ENCODE measurements around the gene PRICKLE3.
A peak's percentile ranks its signal among the peaks of the same experiment; 100 is the strongest.

Gene PRICKLE3

DNA sequence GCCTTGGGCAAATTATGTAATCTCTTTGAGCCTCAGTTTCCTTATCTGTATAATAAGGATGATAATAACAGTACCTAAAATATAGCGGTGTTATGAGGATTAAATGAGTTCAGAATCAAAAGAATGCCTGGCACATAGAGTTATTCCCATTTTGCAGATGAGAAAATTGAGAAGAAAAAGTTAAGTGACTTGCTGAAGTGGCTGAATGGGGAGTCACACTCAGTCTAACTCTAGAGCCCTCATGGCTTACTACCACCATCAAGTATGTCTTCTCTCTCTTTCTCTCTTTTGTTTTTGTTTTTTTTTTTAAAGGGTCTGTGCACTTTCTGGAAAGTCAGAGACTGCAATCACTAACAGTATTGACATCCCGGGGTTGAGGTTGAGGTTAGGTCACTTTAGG is 46.4 kb upstream of the PRICKLE3 start:
- H3F3A ChIP-seq (ENCODE audit: insufficient read depth): no peaks in the 10 kb centered on the region
- H3K4me3 ChIP-seq (ENCODE audit: insufficient read depth, low read length, poor library complexity, severe bottlenecking): no peak overlapping the region
- no peak overlapping the region for H3K9ac ChIP-seq (ENCODE audit: low read length)
- no peak overlapping the region for H2AFZ ChIP-seq (ENCODE audit: low read depth, low read length, severe bottlenecking)
- TF ChIP-seq, protein P1, sequence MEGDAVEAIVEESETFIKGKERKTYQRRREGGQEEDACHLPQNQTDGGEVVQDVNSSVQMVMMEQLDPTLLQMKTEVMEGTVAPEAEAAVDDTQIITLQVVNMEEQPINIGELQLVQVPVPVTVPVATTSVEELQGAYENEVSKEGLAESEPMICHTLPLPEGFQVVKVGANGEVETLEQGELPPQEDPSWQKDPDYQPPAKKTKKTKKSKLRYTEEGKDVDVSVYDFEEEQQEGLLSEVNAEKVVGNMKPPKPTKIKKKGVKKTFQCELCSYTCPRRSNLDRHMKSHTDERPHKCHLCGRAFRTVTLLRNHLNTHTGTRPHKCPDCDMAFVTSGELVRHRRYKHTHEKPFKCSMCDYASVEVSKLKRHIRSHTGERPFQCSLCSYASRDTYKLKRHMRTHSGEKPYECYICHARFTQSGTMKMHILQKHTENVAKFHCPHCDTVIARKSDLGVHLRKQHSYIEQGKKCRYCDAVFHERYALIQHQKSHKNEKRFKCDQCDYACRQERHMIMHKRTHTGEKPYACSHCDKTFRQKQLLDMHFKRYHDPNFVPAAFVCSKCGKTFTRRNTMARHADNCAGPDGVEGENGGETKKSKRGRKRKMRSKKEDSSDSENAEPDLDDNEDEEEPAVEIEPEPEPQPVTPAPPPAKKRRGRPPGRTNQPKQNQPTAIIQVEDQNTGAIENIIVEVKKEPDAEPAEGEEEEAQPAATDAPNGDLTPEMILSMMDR (IDR thresholded peaks at IDR 0.05; ENCODE audit: insufficient read depth, low read length, poor library complexity, severe bottlenecking): no peak
- no peak for TF ChIP-seq EZH2phosphoT487 (conservative IDR thresholded peaks at IDR 0.05; ENCODE audit: low read length)
- no peaks in the 10 kb centered on the region for H3K36me3 ChIP-seq (ENCODE audit: low read length)
- H3K9me3 ChIP-seq (ENCODE audit: insufficient read depth, low read length): no peaks in the 10 kb centered on the region
- no peaks in the 10 kb centered on the region for H4K20me1 ChIP-seq (ENCODE audit: low read depth, low read length)
- H3K27me3 ChIP-seq (ENCODE audit: low read length): no peaks in the 10 kb centered on the region
- no peaks in the 10 kb centered on the region for H3K9me2 ChIP-seq (replicated peaks; ENCODE audit: insufficient read depth, low read length)
- H3K79me2 ChIP-seq (ENCODE audit: insufficient read depth, low read length): no peaks in the 10 kb centered on the region
- H3K4me2 ChIP-seq (ENCODE audit: low read depth, low read length, poor library complexity, severe bottlenecking): no peak overlapping the region
- no peak overlapping the region for H3K27ac ChIP-seq (ENCODE audit: low read depth, low read length)

DNA sequence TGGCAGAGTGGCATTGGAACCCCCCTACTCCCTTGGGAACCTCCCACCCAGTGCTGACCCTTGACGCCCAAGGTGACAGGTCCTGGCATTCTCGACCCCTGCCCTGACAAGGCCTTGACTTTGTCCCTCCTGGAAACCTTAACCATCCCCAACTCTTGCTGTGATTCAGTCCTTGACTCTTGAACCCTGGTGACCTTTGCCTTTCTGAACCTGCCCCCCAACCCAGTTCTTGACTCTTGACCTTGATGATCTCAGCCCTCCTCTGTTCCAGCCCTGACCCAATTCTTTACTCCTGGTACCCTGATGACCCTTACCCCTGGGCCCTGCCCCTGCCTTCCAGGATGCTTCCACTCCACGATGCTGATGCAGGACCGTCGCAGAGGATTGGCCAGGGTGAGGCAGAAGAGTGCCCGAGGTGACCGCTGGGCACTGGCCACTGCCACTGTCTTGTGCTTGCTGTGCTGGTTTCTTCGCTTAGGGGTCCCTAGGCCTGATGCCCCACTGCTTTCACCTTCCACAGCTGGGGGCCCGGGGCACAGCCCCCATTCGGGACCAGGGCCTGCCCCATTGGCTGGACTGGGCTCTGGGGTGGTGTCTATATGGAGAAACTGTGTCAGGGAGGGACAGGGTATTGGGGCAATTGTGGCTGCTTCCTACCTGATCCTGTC is 45.3 kb upstream of the PRICKLE3 start:
- no peaks in the 10 kb centered on the region for H3K79me2 ChIP-seq (ENCODE audit: insufficient read depth, low read length)
- H3F3A ChIP-seq (ENCODE audit: insufficient read depth): no peaks in the 10 kb centered on the region
- H3K9ac ChIP-seq (ENCODE audit: low read length): no peak overlapping the region
- no peak overlapping the region for H3K4me3 ChIP-seq (ENCODE audit: insufficient read depth, low read length, poor library complexity, severe bottlenecking)
- H3K36me3 ChIP-seq (ENCODE audit: low read length): no peaks in the 10 kb centered on the region
- no peak overlapping the region for H3K27ac ChIP-seq (ENCODE audit: low read depth, low read length)
- no peaks in the 10 kb centered on the region for H3K9me2 ChIP-seq (replicated peaks; ENCODE audit: insufficient read depth, low read length)
- no peak overlapping the region for H3K4me2 ChIP-seq (ENCODE audit: low read depth, low read length, poor library complexity, severe bottlenecking)
- H4K20me1 ChIP-seq (ENCODE audit: low read depth, low read length): no peaks in the 10 kb centered on the region
- no peak overlapping the region for H2AFZ ChIP-seq (ENCODE audit: low read depth, low read length, severe bottlenecking)
- TF ChIP-seq, protein P1 (IDR thresholded peaks at IDR 0.05; ENCODE audit: insufficient read depth, low read length, poor library complexity, severe bottlenecking): no peak
- no peak for TF ChIP-seq EZH2phosphoT487 (conservative IDR thresholded peaks at IDR 0.05; ENCODE audit: low read length)
- no peaks in the 10 kb centered on the region for H3K9me3 ChIP-seq (ENCODE audit: insufficient read depth, low read length)
- H3K27me3 ChIP-seq (ENCODE audit: low read length): no peaks in the 10 kb centered on the region

DNA sequence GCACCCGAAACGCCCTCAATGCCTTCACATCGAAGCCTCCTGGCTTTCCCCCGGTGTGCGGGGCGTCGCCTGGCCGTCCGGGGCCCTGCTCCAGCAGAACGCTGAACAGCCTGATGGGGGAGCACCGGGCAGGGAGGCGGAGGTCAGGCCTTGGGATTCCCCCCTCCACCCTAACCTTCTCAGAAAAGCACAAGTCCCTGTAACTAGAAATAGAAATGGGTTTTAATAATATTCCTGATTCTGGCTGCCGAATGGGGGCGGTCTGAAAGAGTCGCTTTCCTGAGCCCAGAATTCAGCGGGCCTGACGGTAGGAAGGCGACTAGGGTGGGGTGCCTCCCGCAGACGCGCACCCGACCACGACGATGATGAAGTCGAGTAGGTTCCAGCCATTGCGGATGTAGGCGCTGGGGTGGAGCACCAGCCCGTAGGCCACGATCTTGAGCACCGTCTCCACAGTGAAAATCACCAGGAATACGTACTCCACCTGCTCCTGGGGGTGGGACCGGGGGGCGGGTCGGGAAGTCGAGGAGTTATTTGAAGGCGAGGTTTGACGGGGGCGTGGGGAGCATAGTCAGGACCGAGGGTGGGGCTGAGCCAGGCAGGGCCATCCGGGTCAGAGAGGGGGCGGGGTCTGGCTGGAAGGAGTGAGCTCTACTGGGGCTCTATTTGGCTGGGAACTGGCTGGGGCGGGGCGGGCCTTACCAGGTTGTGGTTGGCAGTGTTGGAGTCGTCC is 44.5 kb upstream of the PRICKLE3 start:
- no peaks in the 10 kb centered on the region for H3F3A ChIP-seq (ENCODE audit: insufficient read depth)
- no peaks in the 10 kb centered on the region for H3K36me3 ChIP-seq (ENCODE audit: low read length)
- no peaks in the 10 kb centered on the region for H3K79me2 ChIP-seq (ENCODE audit: insufficient read depth, low read length)
- H3K27me3 ChIP-seq (ENCODE audit: low read length): no peaks in the 10 kb centered on the region
- H3K27ac ChIP-seq (ENCODE audit: low read depth, low read length): no peak overlapping the region
- H3K4me3 ChIP-seq (ENCODE audit: insufficient read depth, low read length, poor library complexity, severe bottlenecking): no peak overlapping the region
- peak overlapping the region; percentile 26 for H2AFZ ChIP-seq (ENCODE audit: low read depth, low read length, severe bottlenecking)
- no peaks in the 10 kb centered on the region for H4K20me1 ChIP-seq (ENCODE audit: low read depth, low read length)
- no peak overlapping the region for H3K9ac ChIP-seq (ENCODE audit: low read length)
- no peaks in the 10 kb centered on the region for H3K9me2 ChIP-seq (replicated peaks; ENCODE audit: insufficient read depth, low read length)
- TF ChIP-seq, protein P1 (IDR thresholded peaks at IDR 0.05; ENCODE audit: insufficient read depth, low read length, poor library complexity, severe bottlenecking): no peak
- no peak for TF ChIP-seq EZH2phosphoT487 (conservative IDR thresholded peaks at IDR 0.05; ENCODE audit: low read length)
- H3K9me3 ChIP-seq (ENCODE audit: insufficient read depth, low read length): no peaks in the 10 kb centered on the region
- H3K4me2 ChIP-seq (ENCODE audit: low read depth, low read length, poor library complexity, severe bottlenecking): peak overlapping the region; percentile 31
